ENCODE results near the gene PGA4. TPM values are rescaled to one million over a fixed set of nuclear protein-coding genes. Genes with fewer than 3 reads are reported as not detected.

The PGA4 gene
- total and polyA plus RNA-seq, 2 of the 8 experiments (the other 6 are each of a cell fraction or from before 2014, with no cell fraction given) = 1.3 TPM; not detected in 1

GRCh38 chr11:61274084-61274483, 51.9 kb downstream of the PGA4 start (continued):
- TF ChIP-seq CBX8 (IDR thresholded peaks at IDR 0.05; ENCODE audit: borderline replicate concordance, low read depth, low read length) = no peak
- no peak for TF ChIP-seq ZNF274 (IDR thresholded peaks at IDR 0.05; ENCODE audit: borderline replicate concordance, extremely low read depth, low read length)
- TF ChIP-seq TAF7 (optimal IDR thresholded peaks at IDR 0.05; ENCODE audit: borderline replicate concordance, low read depth, low read length) = no peak
- no peak for TF ChIP-seq CTBP2 (IDR thresholded peaks at IDR 0.05; ENCODE audit: borderline replicate concordance, insufficient read depth, insufficient read length, low read length)
- TF ChIP-seq KDM5A (IDR thresholded peaks at IDR 0.05; ENCODE audit: low read length) = no peak
- TF ChIP-seq KDM4A (IDR thresholded peaks at IDR 0.05; ENCODE audit: low read depth, low read length, severe bottlenecking) = no peak
- TF ChIP-seq RBBP5 (IDR thresholded peaks at IDR 0.05; ENCODE audit: borderline replicate concordance, low read depth, low read length) = no peak
- no peak for TF ChIP-seq TBP (IDR thresholded peaks at IDR 0.05; ENCODE audit: low read depth, low read length)
- no peak for TF ChIP-seq GABPA (IDR thresholded peaks at IDR 0.05; ENCODE audit: borderline replicate concordance, insufficient read depth, low read length)
- TF ChIP-seq CHD2 (IDR thresholded peaks at IDR 0.05; ENCODE audit: low read length) = no peak
- TF ChIP-seq SUZ12 (IDR thresholded peaks at IDR 0.05; ENCODE audit: low read length) = no peak
